PFSK-1 (cell line): ENCODE measurements around the gene STK32B.

Experiments used
- FOXP2 ChIP-seq: optimal IDR thresholded peaks from 2 replicates; pipeline ENCODE3; 2011; ENCODE audit warnings: borderline replicate concordance, control low read depth, inconsistent platforms; ENCODE audit not compliant: insufficient read depth; ENCODE audit errors: extremely low read length, extremely low read depth
- POLR2AphosphoS5 ChIP-seq: IDR thresholded peaks from 2 replicates; pipeline ENCODE4 v1.6.1; 2012; ENCODE audit warnings: low read depth, mild to moderate bottlenecking, control low read depth, low read length, moderate library complexity
- SIN3A ChIP-seq: IDR thresholded peaks from 2 replicates; pipeline ENCODE4 v1.6.1; 2012; ENCODE audit warnings: mild to moderate bottlenecking, low read length, moderate library complexity, borderline replicate concordance; ENCODE audit not compliant: insufficient read depth
- TAF1 ChIP-seq: IDR thresholded peaks from 2 replicates; pipeline ENCODE4 v1.6.1; 2012; ENCODE audit warnings: low read length, control low read depth, borderline replicate concordance; ENCODE audit not compliant: insufficient read depth
- TF ChIP-seq, protein P1 (sequence below), 2 experiments: IDR thresholded peaks; 2 replicates each; pipeline versions ENCODE4 v1.6.1 to v1.8.0; 2011 to 2012; ENCODE audit warnings: low read depth in 2 of 2, low read length in 2 of 2, control low read depth in 1 of 2, inconsistent platforms in 1 of 2, mild to moderate bottlenecking in 1 of 2, moderate library complexity in 1 of 2; ENCODE audit not compliant: insufficient read depth in 1 of 2

DNA sequence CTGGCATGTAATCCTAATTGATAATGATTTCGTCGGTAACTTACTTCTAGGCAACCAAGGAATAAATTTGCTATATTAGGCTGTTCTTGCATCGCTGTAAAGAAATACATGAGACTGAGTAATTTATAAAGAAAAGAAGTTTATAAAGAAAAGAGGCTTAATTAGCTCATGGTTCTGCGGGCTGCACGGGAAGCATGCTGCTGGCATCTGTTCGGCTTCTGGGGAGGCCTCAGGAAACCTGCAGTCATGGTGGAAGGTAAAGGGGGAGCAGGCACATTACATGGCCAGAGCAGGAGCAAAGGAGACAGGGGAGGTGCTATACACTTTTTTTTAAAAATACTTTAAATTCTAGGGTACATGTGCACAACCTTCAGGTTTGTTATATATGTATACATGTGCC lies 290.2 kb downstream of the STK32B start:
- TF ChIP-seq, protein P1, sequence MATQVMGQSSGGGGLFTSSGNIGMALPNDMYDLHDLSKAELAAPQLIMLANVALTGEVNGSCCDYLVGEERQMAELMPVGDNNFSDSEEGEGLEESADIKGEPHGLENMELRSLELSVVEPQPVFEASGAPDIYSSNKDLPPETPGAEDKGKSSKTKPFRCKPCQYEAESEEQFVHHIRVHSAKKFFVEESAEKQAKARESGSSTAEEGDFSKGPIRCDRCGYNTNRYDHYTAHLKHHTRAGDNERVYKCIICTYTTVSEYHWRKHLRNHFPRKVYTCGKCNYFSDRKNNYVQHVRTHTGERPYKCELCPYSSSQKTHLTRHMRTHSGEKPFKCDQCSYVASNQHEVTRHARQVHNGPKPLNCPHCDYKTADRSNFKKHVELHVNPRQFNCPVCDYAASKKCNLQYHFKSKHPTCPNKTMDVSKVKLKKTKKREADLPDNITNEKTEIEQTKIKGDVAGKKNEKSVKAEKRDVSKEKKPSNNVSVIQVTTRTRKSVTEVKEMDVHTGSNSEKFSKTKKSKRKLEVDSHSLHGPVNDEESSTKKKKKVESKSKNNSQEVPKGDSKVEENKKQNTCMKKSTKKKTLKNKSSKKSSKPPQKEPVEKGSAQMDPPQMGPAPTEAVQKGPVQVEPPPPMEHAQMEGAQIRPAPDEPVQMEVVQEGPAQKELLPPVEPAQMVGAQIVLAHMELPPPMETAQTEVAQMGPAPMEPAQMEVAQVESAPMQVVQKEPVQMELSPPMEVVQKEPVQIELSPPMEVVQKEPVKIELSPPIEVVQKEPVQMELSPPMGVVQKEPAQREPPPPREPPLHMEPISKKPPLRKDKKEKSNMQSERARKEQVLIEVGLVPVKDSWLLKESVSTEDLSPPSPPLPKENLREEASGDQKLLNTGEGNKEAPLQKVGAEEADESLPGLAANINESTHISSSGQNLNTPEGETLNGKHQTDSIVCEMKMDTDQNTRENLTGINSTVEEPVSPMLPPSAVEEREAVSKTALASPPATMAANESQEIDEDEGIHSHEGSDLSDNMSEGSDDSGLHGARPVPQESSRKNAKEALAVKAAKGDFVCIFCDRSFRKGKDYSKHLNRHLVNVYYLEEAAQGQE (IDR thresholded peaks at IDR 0.05; ENCODE audit: insufficient read depth in 1 of 2, low read depth in 2 of 2, low read length in 2 of 2), result no peak
- no peak for TF ChIP-seq POLR2AphosphoS5
- TF ChIP-seq SIN3A, result no peak
- no peak for TF ChIP-seq TAF1
- TF ChIP-seq FOXP2, result no peak
